ENCODE data around the gene MRPS34.
A peak's percentile ranks its signal among the peaks of the same experiment; 100 is the strongest.

The MRPS34 gene

DNA sequence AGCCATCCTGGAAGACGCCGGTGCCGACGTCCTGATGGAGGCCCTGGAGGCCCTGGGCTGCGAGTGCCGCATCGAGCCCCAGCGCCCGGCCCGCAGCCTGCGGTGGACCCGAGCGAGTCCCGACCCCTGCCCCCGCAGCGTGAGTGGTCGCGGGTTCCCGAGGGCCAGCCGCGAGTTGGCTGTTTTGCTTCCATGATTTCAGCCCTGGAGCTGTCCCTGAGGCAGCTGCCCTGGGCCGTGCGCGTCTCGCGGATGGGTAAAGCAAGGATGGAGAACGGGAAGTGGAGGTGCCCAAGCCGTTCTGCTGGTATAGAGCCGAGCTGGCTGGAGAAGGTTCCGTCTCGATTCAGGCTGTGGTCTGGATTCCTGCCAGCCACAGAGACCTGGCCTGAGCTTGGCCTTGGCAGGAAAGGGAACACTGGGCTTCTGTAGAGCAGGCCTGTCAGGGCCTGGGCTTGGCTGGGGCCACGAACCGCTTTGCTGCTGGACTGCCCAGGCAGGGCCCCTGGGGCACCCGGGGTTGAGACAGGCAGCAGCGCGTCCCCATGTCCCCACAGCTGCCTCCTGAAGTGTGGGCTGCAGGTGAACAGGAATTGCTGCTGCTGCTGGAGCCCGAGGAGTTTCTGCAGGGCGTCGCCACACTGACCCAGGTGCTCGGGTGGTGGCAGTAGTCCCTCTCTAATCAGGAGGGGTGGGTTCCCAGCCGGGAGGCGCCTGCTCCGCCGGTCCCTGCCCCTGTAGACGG is 941 bp upstream of the MRPS34 start:
- H3K4me1 Mint-ChIP-seq (ENCODE audit: low read depth) = peaks cover 50% of the 10 kb centered on the region
- peaks cover 81% of the 10 kb centered on the region for H3K36me3 Mint-ChIP-seq (ENCODE audit: low read depth)
- intact Hi-C loops (cut with micrococcal nuclease) = loop anchor here (1.0 to 5.0 kb wide), 3 partner anchors 8 to 153 kb away; partner anchors contain the start of genes MAPK8IP3, NUBP2 and SPSB3
- peak overlapping the region; percentile 85 for H3K27ac Mint-ChIP-seq
- H3K27me3 Mint-ChIP-seq = no peaks in the 10 kb centered on the region
- no peaks in the 10 kb centered on the region for H3K9me3 Mint-ChIP-seq
- H3K4me3 Mint-ChIP-seq = peak overlapping the region; percentile 90

DNA sequence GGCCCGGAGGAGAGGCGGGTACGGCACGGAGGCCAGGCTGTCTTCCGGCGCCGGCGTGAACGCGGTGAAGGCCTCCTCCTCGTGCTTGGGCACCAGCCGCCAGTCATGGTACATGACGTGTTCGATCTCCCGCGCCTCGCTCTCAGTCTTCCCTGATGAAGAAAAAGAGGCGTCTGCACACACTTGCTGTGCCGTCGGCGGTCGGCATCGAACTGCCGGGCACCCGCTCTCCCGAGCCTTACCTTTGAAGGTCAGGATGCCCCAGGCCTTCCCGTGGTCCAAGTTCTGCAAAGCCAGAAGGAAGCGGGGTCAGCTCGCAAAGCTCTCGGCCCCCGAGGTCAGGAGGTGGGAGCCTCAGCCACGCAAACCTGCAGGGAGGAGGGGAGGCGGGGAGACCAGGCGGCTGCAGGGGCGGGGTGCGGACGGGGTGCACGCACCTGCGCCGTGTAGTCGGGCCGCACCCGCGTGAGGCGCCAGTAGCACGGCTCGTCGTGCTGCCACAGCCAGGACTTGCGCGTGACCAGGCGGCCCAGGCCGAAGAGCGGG is 499 bp downstream of the MRPS34 start, which contains the start of gene EME2:
TSS of gene EME2 (plus strand) at position 449 of the 546 bp plus-strand sequence. CDS start 418 bp downstream, outside the sequence.
- H3K4me1 Mint-ChIP-seq (ENCODE audit: low read depth) = peaks cover 51% of the 10 kb centered on the region
- intact Hi-C loops (cut with micrococcal nuclease) = loop anchor here (5.0 kb wide), 2 partner anchors 65 to 155 kb away; partner anchors contain the start of gene MAPK8IP3
- H3K36me3 Mint-ChIP-seq (ENCODE audit: low read depth) = peaks cover 81% of the 10 kb centered on the region
- no peaks in the 10 kb centered on the region for H3K9me3 Mint-ChIP-seq
- H3K27ac Mint-ChIP-seq = peak within 1 kb of the TSS; percentile 85
- peak within 1 kb of the TSS; percentile 90 for H3K4me3 Mint-ChIP-seq
- H3K27me3 Mint-ChIP-seq = no peaks in the 10 kb centered on the region

DNA sequence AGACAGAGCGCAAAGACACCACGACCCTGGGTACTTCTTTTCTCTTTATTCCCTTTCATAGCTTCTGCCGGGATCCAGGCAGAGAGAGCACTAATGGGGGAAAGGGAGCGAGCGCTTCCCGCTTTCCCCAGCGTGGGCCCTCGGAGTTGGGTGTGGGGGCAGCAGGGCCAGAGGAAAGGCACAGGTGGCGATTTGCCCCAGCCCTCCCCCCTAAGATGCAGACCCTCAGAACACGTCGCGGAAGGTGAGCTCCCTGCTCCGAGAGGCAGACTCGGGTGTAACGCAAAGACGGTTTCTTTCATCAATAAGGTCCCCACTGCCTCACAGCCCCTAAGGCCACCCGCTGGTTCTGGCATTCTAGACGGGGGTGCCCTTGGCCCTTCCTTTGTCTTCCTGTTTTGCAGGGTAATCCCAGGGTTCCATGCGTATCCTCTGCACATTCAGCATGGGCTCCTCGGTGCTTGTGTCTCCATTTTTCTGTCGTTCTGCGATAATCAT is 1.0 kb downstream of the MRPS34 start:
- H3K4me3 Mint-ChIP-seq = peak overlapping the region; percentile 90
- intact Hi-C loops (cut with micrococcal nuclease) = loop anchor here (5.0 kb wide), 2 partner anchors 65 to 155 kb away; partner anchors contain the start of gene MAPK8IP3
- peaks cover 49% of the 10 kb centered on the region for H3K4me1 Mint-ChIP-seq (ENCODE audit: low read depth)
- peaks cover 81% of the 10 kb centered on the region for H3K36me3 Mint-ChIP-seq (ENCODE audit: low read depth)
- no peaks in the 10 kb centered on the region for H3K27me3 Mint-ChIP-seq
- H3K9me3 Mint-ChIP-seq = no peaks in the 10 kb centered on the region
- peak overlapping the region; percentile 85 for H3K27ac Mint-ChIP-seq

DNA sequence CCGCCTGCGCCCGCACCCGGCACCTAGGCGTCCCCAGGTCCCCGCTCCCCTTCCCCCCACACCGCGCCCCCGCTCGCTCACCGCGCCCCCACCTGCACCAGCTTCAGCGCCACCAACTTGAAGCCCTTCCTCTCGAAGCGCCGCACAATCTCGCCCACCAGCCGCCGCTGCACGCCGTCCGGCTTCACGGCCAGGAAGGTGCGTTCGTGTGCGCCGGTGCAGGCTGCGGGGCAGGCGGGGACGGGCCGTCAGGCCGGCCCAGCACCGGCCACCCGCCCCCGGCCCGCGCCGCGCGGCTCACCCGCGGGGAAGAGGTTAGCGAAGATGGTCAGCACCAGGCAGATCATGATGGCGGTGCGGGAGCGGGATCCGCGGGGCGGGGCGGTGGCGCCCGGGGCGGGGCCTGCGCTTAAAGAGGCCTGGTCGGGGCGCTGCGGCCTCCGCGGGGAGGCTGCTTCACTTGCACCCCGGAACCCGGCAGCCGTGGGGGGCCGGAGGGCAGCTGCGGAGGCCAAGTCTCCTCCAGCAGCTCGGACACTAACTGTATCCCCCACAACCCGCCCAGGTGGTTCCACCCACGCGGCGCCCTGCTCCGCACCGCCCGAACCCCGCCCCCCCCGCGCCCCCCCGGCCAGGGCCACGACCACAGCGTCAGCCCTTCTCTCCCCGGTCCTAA is 1.6 kb downstream of the MRPS34 start, which contains the start of gene NME3:
TSS of gene NME3 (minus strand) at position 356 of the 676 bp plus-strand sequence. CDS start at position 347, 9 bp downstream.
- H3K9me3 Mint-ChIP-seq = no peaks in the 10 kb centered on the region
- H3K27me3 Mint-ChIP-seq = no peaks in the 10 kb centered on the region
- peak within 1 kb of the TSS; percentile 85 for H3K27ac Mint-ChIP-seq
- intact Hi-C loops (cut with micrococcal nuclease) = loop anchor here (5.0 kb wide), 2 partner anchors 64 to 156 kb away; partner anchors contain the start of gene MAPK8IP3
- peaks cover 81% of the 10 kb centered on the region for H3K36me3 Mint-ChIP-seq (ENCODE audit: low read depth)
- H3K4me1 Mint-ChIP-seq (ENCODE audit: low read depth) = peaks cover 46% of the 10 kb centered on the region
- H3K4me3 Mint-ChIP-seq = peak within 1 kb of the TSS; percentile 90

DNA sequence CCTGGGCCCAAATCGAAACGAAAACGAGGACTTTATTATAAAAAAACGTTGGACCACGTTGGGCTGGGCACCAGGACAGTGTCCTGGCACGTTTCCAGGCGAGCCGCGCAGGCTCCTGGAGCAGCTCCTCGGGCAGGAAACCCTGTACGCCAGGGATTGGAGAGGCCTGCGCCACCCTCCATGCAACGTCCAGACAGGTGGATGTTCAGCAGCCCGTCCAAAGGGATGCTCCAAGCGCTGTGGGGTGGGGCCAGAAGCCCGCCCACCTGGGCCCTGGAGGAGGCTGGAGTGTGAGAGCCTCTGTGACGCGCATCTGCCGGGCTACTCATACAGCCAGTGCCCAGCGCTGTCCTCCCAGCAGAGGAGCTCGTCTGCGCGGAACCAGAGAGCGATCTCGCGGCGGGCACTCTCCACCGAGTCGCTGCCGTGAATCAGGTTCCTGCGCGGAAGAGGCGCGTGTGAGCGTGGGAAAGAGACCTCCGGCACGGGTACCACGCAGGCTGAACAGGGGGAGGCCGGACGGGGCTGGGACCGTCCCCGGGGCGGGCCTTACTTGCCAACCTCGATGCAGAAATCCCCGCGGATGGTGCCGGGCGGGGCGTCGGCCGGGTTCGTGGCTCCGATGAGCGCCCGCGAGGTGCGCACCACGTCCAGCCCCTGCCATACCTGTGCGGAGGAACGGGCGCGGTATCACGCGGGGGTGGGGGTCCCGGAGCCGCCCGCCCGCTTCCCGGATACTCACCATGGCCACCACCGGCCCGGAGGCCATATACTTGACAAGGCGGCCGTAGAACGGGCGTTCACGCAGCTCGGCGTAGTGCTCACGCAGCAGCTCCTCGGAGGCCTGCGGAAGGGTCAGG is 2.4 kb downstream of the MRPS34 start:
- Mint-ChIP-seq H3K36me3 (ENCODE audit: low read depth) (peaks cover 81% of the 10 kb centered on the region), H3K27ac (peak overlapping the region; percentile 63), H3K27me3 (no peaks in the 10 kb centered on the region), H3K4me3 (peak overlapping the region; percentile 90), H3K9me3 (no peaks in the 10 kb centered on the region), H3K4me1 (ENCODE audit: low read depth) (peaks cover 46% of the 10 kb centered on the region)
- intact Hi-C loops (cut with micrococcal nuclease) = loop anchor here (5.0 kb wide), 2 partner anchors 63 to 157 kb away; partner anchors contain the start of gene MAPK8IP3

DNA sequence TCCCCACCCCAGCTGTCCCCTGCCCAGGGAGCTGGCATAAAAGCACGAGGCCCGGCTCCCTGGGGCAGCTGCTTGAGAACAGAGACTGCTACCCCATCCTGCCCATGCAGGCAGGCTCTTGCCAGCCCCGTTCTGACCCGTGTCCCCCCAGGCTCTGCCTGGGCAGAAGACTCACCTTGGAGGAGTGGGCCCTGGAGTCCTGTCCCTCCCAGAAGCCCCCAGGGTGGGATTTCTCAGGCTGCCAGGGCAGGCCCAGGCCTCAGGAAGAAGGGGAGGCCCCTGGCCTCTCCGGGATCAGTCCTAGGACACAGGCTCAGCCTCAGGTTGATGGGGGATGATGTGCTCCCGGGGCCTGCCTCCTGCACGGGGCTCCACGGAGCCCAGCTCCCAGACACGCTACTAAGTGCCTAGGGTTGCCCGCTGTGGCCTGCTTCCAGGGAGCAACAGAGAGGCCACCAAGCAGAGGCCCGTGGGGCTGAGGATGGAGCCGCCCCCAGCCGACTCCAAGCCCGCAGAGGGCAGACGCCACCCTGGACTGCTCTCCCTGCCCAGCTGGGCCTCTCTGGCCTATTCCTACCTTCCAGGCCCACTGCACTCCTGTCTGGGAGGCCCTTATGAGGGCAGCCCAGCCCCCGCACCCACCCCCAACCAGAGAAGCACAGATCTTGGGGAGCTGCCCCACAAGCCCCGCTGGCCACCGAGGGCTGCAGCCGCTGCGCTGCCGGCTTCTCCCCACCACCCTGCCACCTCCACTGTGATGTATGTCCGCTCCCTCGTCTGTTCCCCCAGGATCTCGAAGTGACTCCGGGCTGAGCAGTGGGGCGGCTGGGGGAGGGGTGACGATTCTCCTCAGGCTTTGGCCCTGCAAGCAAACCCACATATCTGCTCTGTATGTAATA is 3.3 kb downstream of the MRPS34 start:
- peak overlapping the region; percentile 63 for H3K27ac Mint-ChIP-seq
- H3K4me3 Mint-ChIP-seq = peak overlapping the region; percentile 90
- H3K4me1 Mint-ChIP-seq (ENCODE audit: low read depth) = peaks cover 39% of the 10 kb centered on the region
- intact Hi-C loops (cut with micrococcal nuclease) = loop anchor here (5.0 kb wide), 2 partner anchors 62 to 158 kb away; partner anchors contain the start of gene MAPK8IP3
- H3K9me3 Mint-ChIP-seq = no peaks in the 10 kb centered on the region
- peaks cover 81% of the 10 kb centered on the region for H3K36me3 Mint-ChIP-seq (ENCODE audit: low read depth)
- no peaks in the 10 kb centered on the region for H3K27me3 Mint-ChIP-seq

DNA sequence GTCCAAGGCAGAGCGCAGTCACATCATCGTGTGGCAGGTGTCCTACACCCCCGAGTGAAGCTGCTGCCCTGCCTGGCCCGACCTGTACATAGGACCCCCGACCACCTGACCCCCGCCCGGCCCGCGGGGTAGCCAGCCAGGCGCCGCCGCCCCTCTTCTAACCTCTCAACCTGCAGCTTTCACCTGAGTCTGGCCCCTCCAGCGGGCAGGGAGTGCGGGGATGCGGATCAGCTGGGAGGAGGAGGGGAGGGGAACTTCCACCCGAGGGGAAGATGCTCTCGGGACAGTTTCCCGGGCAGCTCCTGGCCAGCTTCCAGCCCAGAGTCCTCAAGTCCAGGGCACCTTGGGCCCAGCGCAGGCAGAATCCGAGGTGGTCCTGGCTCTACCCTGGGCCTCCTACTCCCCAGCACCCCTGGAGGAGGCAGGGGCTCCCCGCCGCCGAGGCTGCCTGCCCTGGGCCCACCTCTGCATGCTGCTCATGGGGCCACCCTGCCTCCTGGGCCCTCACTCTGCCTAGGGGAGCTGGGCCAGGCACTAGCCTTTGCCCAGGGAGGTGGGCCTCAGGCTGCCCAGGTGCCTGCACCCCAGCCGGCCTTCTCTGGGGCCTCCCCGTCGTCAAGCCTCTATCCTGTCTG is 4.0 kb downstream of the MRPS34 start:
- no peak overlapping the region for H3K27ac Mint-ChIP-seq
- intact Hi-C loops (cut with micrococcal nuclease) = no loop called here

DNA sequence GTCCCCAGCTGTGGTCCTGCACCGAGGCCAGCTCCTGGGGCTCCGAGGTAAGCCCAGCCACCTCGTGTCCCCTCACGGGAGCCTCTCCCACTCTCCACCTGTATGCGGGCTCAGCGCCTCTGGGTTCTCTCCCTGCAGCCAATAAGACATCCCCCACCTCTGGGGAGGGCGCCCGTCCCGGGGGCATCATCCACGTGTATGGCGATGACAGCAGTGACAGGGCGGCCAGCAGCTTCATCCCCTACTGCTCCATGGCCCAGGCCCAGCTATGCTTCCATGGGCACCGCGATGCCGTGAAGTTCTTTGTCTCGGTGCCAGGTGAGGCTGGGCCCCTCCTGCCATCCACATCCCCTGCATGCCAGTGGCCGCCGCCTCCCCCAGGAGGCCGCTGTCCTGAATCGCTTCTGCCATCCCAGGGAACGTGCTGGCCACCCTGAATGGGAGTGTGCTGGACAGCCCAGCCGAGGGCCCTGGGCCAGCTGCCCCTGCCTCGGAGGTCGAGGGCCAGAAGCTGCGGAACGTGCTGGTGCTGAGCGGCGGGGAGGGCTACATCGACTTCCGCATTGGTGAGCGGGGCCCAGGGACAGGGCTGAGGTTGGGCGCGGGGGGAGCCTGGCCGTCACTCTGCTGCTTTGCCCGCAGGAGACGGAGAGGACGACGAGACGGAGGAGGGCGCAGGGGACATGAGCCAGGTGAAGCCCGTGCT is 4.7 kb downstream of the MRPS34 start:
- H3K9me3 Mint-ChIP-seq = no peaks in the 10 kb centered on the region
- no peaks in the 10 kb centered on the region for H3K27me3 Mint-ChIP-seq
- H3K4me1 Mint-ChIP-seq (ENCODE audit: low read depth) = peaks cover 29% of the 10 kb centered on the region
- H3K27ac Mint-ChIP-seq = no peak overlapping the region
- no peak overlapping the region for H3K4me3 Mint-ChIP-seq
- intact Hi-C loops (cut with micrococcal nuclease) = no loop called here
- peaks cover 91% of the 10 kb centered on the region for H3K36me3 Mint-ChIP-seq (ENCODE audit: low read depth)

More for the DNA sequence above, 4.0 kb downstream of the MRPS34 start:
- H3K36me3 Mint-ChIP-seq (ENCODE audit: low read depth) = peaks cover 87% of the 10 kb centered on the region
- H3K4me3 Mint-ChIP-seq = no peak overlapping the region
- peaks cover 32% of the 10 kb centered on the region for H3K4me1 Mint-ChIP-seq (ENCODE audit: low read depth)
- no peaks in the 10 kb centered on the region for H3K27me3 Mint-ChIP-seq
- H3K9me3 Mint-ChIP-seq = no peaks in the 10 kb centered on the region

DNA sequence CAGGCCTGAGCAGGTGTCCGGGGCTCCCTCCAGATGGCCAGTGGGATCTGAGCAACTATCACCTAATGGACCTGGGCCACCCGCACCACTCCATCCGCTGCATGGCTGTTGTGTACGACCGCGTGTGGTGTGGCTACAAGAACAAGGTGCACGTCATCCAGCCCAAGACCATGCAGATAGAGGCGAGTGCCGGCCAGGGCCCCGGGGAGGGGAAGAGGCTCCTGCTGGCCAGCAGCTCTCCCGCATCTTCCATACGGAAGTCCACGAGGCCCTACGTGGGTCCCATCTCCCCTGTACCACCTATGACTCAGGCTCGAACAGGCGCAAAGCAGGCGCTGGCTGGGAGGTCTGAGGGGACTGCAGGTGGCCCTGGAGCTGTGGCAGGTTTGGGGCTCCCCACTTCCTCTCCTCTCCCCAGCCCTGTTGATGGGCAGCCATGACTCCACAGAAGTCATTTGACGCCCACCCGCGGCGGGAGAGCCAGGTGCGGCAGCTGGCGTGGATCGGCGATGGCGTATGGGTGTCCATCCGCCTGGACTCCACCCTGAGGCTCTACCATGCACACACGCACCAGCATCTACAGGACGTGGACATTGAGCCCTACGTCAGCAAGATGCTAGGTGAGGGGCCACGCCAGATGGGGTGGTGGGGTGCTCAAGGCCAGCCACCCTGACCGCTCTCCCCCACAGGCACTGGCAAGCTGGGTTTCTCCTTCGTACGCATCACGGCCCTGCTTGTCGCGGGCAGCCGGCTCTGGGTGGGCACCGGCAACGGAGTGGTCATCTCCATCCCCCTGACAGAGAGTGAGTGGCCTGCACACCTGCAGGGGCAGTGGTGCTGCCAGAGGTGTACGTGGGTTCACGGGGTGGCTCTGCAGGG is 5.6 kb downstream of the MRPS34 start:
- H3K27me3 Mint-ChIP-seq = no peaks in the 10 kb centered on the region
- no peaks in the 10 kb centered on the region for H3K9me3 Mint-ChIP-seq
- peaks cover 91% of the 10 kb centered on the region for H3K36me3 Mint-ChIP-seq (ENCODE audit: low read depth)
- no peak overlapping the region for H3K27ac Mint-ChIP-seq
- intact Hi-C loops (cut with micrococcal nuclease) = no loop called here
- peaks cover 28% of the 10 kb centered on the region for H3K4me1 Mint-ChIP-seq (ENCODE audit: low read depth)
- no peak overlapping the region for H3K4me3 Mint-ChIP-seq

DNA sequence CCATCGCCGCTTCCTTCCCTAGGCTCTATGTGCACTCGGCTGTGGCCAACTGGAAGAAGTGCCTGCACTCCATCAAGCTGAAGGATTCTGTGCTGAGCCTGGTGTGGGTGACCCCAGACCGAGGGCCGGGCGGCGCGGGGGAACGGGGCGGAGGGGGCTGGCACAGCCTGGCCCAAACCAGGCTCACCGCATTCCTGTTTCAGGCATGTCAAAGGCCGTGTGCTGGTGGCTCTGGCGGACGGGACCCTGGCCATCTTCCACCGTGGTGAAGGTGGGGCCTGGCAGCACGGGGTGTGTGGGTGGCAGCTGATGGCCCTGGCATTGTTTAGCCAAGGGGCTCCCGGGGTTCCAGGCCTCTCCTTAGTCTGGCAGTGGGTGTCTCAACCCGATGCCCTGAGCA is 6.2 kb downstream of the MRPS34 start:
- intact Hi-C loops (cut with micrococcal nuclease) = no loop called here
- Mint-ChIP-seq H3K4me1 (ENCODE audit: low read depth) (peaks cover 22% of the 10 kb centered on the region), H3K36me3 (ENCODE audit: low read depth) (peaks cover 91% of the 10 kb centered on the region), H3K27me3 (no peaks in the 10 kb centered on the region), H3K4me3 (no peak overlapping the region), H3K9me3 (no peaks in the 10 kb centered on the region), H3K27ac (no peak overlapping the region)

DNA sequence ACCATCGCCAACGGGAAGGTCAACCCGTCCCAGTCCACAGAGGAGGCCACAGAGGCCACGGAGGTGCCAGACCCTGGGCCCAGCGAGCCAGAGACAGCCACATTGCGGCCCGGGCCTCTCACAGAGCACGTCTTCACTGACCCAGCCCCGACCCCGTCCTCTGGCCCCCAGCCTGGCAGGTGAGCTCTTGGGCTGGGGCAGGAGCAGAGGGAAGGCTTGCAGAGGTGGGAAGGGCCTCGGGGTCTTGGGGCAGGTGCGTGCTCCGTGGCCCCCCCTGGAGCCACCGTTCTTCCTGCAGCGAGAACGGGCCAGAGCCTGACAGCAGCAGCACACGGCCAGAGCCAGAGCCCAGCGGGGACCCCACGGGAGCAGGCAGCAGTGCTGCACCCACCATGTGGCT is 6.7 kb downstream of the MRPS34 start:
- no peaks in the 10 kb centered on the region for H3K27me3 Mint-ChIP-seq

More for the DNA sequence above, 6.7 kb downstream of the MRPS34 start:
- Mint-ChIP-seq H3K36me3 (ENCODE audit: low read depth) (peaks cover 94% of the 10 kb centered on the region), H3K4me3 (no peak overlapping the region), H3K9me3 (no peaks in the 10 kb centered on the region), H3K4me1 (ENCODE audit: low read depth) (peaks cover 20% of the 10 kb centered on the region), H3K27ac (no peak overlapping the region)
- intact Hi-C loops (cut with micrococcal nuclease) = no loop called here

All from dendritic cell treated with granulocyte-macrophage colony-stimulating factor and Interleukin-4, amounts not matched to agents 40 ng/mL and 50 ng/mL, for 4 days (primary cell).